Astrocyte of the spinal cord (primary cell): ENCODE data around the gene MYL3.

Source experiments
- DNase-seq: peaks from one replicate; pipeline ENCODE4 v3.0.0; 2011; ENCODE audit warnings: low read depth, low spot score
- H3K4me3 ChIP-seq: 2 replicates; pipeline ENCODE4 v1.5.1; 2011; ENCODE audit warnings: low read depth, mild to moderate bottlenecking, low read length, moderate library complexity
- in situ Hi-C: cut with HindIII; loops from 2 replicates; pipeline ENCODE4 v1.10.0; 2017; ENCODE audit warnings: low sequenced_read_pairs
- TF ChIP-seq, protein P1 (sequence below): IDR thresholded peaks from 2 replicates; pipeline ENCODE4 v1.5.1; 2012; ENCODE audit warnings: low read depth, mild to moderate bottlenecking, low read length, inconsistent platforms

MYL3 gene

DNA sequence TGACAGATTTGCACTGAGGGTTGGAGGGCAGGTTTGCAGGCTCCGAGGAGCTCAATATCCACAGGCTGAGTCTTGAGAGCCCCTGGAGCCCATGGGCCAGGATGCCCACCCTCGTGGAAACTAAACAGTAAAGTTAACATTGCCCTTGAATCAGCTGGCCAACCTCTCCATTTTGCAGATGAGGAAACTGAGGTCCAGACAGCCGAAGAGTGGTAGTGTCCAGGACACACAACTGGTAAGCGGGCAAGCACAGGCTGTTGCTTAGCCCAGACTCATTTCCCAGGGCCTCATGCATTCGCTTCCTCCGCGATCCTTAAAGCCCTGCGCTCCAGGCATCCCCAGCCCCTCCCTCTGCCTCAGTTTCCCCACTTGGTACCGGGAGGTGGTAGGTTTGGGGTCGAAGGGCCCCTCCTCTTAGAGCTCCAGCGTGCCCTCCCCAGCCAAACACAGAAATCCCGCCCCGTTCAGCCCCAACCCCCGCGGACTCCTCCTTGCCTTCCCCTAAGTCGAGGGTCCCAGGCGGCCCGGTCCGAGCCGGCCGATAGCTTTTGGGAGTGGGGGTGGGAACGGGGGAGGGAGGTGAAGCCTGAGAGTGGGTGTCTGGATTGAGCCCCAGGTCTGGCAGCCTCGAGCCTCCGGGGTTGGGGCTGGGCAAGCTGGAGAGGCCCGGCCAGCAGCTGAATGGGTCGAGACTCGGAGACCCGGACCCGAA is 17.8 kb upstream of the MYL3 start:
- no peak overlapping the region for H3K4me3 ChIP-seq
- in situ Hi-C loops = no loop called here
- DNase-seq = no peak
- TF ChIP-seq, protein P1, sequence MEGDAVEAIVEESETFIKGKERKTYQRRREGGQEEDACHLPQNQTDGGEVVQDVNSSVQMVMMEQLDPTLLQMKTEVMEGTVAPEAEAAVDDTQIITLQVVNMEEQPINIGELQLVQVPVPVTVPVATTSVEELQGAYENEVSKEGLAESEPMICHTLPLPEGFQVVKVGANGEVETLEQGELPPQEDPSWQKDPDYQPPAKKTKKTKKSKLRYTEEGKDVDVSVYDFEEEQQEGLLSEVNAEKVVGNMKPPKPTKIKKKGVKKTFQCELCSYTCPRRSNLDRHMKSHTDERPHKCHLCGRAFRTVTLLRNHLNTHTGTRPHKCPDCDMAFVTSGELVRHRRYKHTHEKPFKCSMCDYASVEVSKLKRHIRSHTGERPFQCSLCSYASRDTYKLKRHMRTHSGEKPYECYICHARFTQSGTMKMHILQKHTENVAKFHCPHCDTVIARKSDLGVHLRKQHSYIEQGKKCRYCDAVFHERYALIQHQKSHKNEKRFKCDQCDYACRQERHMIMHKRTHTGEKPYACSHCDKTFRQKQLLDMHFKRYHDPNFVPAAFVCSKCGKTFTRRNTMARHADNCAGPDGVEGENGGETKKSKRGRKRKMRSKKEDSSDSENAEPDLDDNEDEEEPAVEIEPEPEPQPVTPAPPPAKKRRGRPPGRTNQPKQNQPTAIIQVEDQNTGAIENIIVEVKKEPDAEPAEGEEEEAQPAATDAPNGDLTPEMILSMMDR = no peak

DNA sequence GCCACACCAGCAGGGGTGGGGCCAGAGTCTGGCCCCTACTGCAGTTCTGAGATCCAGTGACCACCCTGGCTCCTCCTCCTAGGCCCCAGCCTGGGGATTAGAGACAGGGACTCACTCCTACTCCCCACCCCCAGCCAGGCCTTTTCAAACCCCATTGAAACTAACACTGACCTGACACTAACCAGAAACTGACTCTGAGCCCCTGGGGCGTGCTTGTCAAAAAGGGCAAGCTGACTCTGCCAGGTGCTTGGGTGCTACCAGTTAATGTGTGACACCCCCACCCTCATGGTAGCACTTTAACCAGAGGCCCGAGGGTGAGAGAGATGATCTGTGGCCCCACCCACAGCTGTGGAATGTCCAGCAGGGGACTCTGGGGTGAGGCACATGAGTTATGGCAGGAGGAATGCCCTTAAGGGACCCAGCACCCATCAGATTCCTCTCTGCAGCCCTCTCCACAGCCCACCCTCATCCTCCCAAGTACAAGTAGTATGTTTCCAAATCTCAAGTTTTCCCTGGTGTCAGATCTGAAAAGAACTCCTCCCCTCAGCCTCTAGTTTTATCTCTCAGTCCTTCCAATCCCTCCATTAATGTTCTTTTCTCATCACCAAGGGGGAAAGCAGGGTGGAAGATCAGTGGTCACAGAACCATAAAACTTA is 15.7 kb upstream of the MYL3 start:
- in situ Hi-C loops = no loop called here
- no peak overlapping the region for H3K4me3 ChIP-seq
- no peak for DNase-seq
- TF ChIP-seq, protein P1 = no peak

DNA sequence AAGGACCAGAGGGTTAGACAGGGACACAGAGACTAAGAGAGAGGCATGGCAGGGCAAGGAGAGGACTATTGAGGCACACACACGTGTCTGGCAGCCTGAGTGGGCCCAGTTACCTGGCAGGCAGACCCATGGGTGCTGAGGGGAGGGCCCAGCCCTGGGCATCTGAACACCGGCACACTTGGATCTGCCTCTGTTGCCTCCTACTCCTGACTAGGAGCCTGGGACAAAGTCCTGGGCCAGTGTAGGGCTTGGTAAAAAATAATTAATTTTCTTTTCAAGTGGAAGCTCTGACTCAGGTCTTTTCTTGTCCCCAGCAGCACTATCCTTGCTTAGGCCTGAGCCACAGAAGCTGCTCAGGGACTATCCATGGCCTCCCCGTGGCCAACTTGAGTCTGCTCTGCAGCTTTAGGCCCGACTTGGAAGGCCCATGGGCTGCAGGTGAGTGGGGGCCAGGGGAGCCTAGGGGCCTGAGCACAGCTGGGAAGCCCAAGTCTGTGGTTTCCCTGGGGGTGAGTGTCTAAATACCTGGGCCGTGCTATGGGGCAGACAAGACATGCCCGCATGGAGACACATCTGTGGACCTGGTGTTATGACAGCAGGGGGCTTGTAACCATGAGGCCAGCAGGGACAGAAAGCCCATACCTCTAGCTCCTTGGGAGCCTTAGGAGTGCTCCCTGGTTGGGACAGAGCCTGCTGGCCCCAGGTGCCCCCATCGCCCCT is 14.3 kb upstream of the MYL3 start, which contains the start of gene PTH1R:
PTH1R (plus strand) TSS at position 316 of the 720 bp plus-strand sequence. CDS start 5,839 bp downstream, outside the sequence.
- no peak within 1 kb of the TSS for H3K4me3 ChIP-seq
- in situ Hi-C loops = no loop called here
- DNase-seq = no peak
- TF ChIP-seq, protein P1 = no peak

DNA sequence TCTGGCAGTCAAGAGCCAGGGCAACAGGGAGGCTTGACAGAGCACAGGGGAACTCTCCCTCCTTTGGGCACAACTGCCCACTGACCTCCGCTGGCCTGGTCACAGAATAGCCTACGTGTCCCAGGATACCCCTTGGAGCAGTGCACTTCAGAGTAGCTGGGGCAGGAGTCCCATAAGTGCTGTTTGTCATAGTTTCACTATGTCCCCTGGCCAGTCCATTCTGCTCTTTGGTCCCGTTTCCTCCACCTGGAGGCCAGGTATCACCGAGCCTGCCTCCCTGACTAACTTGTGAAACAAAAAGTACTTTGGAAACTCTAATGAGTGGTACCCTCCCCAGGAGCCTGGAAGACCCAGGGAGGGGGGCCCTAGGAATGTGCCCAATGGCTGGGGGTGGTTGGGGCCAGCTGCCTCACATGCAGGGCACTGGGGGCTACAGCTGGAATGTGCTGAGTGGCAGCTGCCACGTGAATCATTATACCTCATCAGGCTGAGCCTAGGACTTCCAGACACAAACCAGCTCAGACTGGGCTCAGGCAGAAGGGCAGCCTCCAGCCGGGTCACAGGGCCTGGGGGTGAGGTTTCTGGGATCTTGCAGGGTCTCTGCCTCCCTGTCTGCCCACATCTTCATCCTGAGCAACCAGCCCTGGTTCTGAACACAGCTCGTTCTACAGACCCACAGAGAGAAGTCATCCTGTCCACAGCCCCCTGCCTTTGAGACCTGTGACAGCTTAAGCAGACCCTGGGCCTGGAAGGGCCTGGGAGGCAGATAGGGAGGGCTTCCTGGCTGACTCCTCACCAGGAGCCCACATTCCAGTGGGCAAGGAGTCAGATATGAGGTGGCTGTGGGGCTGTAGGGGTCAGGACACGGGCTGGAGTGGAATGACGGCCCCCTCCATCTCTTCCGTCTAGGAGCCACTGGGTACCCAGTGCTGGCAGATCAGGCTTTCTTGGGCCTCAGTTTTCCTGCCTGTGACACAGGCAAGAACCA is 13.4 kb upstream of the MYL3 start:
- no peak for DNase-seq
- no peak overlapping the region for H3K4me3 ChIP-seq
- in situ Hi-C loops = no loop called here
- TF ChIP-seq, protein P1 = no peak

DNA sequence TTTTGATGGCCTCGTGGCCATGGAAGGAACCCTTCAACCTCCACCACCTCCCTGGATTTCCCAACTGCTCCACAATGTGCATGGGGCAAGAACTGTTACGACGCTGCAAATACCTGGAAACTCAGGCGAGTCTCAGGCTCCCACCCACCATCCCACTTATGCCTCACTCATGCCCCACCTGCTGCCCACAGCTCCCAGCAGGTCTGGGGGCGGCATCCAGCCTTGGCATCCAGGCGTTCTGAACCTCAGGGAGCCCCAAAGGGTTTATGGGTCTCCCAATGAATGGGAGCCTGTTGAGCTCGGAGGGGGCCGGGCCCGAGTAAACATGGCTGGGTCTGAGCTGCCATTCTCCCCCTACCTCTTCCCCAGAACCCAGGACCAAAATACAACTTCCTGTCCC is 12.3 kb upstream of the MYL3 start:
- no peak overlapping the region for H3K4me3 ChIP-seq
- no peak for DNase-seq
- TF ChIP-seq, protein P1 = no peak
- in situ Hi-C loops = no loop called here

GRCh38 chr3:46874430-46874829 is 11.2 kb upstream of the MYL3 start:
- peak; percentile 29 for DNase-seq
- TF ChIP-seq, protein P1 = no peak
- in situ Hi-C loops = no loop called here
- no peak overlapping the region for H3K4me3 ChIP-seq
